GM18909 (cell line): ENCODE data around the gene AQP2.

ENCODE experiments used
- ATAC-seq: cut with Tn5 transposase; IDR thresholded peaks from one replicate; pipeline ENCODE4 v1.9.1; 2021; ENCODE audit warnings: mild to moderate bottlenecking; ENCODE audit not compliant: unreplicated experiment, poor library complexity

Gene AQP2

GRCh38 chr12:49917788-49918173 is 32.8 kb upstream of the AQP2 start:
- ATAC-seq, result no peak

DNA sequence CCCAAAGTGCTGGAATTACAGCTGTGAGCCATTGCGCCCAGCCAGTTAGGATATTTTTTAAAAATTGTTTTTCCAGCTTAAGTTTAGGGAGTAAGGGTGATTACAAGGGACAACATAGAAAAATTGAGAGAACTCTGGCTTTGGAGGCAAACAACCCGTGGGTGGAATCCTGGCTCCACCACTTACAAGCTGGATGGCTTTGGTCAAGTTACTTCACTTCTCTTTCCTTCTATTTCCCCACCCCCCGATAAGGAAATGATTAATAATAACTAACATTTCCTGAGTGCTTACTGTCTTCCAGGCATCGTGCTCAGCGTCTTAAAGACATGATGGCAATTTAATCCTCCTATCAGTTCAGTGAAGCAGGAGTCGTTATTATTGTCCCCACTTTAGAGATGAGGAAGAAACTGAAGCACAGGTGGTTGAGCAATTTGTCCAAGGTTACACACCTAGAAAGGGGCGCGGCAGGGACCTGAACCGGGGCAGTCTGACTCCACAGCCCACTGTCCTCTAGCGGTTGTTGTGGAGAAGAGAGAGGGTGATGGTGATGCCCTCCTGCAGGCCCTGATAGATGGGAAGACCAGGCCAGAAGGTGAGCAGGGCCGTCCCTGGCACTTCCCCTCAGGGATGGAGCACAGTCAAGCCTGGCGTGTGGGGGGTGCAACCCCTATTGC is 30.2 kb upstream of the AQP2 start:
- no peak for ATAC-seq

GRCh38 chr12:49920915-49921286 is 29.6 kb upstream of the AQP2 start:
- ATAC-seq, result no peak

GRCh38 chr12:49921299-49921698 is 29.2 kb upstream of the AQP2 start:
- ATAC-seq, result no peak

- ATAC-seq, result no peak
Measured at GRCh38 chr12:49921936-49922335, 28.6 kb upstream of the AQP2 start.

GRCh38 chr12:49922349-49923034 is 28.0 kb upstream of the AQP2 start:
- no peak for ATAC-seq

DNA sequence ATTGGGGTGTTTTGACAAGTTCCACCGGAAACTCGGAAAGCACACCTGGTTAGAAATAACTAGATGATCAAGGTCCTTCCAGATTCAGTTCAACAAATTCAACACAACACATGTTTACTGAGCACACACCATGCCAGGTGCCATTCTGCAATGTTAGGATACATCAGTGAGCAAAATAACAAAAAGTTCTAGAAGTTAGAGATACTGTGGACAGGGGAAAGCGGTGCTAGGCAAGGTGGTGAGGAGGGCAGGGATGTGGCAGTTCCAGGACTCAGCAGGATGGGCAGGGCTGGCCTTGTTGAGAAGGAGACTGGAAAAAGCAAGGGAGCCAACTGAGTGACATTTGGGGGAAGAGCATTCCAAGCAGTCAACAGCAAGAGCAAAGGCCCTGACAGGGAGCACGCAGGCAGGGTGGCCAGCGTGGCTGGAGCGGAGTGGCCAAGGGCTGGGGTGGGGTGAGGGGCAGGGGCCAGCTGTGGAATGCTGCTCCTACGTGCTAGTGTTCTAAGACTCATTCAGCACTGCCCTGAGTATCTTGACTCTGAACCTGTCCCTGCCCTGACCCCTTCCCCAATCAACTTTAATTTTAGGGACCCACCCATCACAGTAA is 27.4 kb upstream of the AQP2 start:
- ATAC-seq, result no peak

- ATAC-seq, result no peak
Measured at GRCh38 chr12:49923880-49924556, 26.5 kb upstream of the AQP2 start.

GRCh38 chr12:49924628-49925246 is 25.8 kb upstream of the AQP2 start:
- no peak for ATAC-seq

DNA sequence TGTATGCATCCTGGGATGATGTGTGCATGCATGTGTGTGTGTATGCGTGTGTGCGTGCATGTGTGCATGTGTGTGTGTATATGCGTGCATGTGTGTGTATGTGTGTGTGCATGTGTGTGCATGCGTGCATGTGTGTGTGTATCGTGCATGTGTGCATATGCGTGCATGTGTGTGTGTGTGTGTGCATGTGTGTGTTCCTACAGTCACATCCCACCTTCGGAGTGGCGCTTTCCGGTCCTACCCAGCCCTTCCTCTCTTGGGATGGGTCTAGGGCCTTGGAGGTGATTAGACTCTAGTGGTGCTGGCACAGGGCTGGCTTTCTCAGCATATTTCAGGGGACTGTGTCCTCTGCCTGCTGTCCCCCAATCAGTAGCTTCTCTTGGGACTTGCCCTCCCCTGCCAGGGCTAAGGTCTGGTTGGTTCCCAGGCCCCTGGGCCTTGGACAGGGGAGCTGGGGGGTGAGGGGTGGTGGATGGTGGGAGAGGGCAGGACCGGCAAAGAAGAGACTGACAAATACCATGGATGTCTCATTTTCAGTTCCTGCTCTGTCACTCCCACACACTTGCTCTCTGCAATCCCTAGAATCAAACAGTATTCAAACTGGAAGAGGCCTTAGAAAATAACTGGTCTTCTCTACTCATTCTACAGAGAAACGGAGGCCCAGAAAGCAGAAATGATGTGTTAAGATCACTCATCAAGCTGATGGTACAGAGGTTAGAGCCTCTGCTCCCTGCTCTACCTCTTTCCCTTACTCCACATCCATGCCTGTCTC is 24.9 kb upstream of the AQP2 start:
- ATAC-seq, result no peak

- no peak for ATAC-seq
Measured at GRCh38 chr12:49928471-49928870, 22.1 kb upstream of the AQP2 start.

GRCh38 chr12:49929581-49929980 is 21.0 kb upstream of the AQP2 start:
- no peak for ATAC-seq

- ATAC-seq, result no peak
Measured at GRCh38 chr12:49930515-49931288, 19.8 kb upstream of the AQP2 start.

- no peak for ATAC-seq
Measured at GRCh38 chr12:49932023-49932422, 18.5 kb upstream of the AQP2 start.

GRCh38 chr12:49932533-49933130 is 17.9 kb upstream of the AQP2 start:
- no peak for ATAC-seq

DNA sequence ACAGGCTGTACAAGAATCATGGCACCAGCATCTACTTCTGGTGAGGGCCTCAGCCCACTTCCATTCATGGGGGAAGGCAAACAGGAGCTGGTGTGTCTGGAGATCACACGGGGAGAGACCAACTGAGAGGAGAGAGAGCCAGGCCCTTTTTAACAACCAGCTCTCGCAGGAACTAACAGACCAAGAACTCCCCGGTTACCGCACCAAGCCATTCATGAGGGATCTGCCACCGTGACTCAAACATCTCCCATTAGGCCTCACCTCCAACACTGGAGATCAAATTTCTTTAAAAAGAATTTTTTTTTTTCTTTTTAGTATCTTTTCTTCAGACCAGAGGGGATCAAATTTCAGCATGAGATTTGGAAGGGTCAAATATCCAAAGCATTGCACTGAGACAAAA is 16.7 kb upstream of the AQP2 start:
- no peak for ATAC-seq

GRCh38 chr12:49934505-49934904 is 16.0 kb upstream of the AQP2 start:
- ATAC-seq, result no peak

DNA sequence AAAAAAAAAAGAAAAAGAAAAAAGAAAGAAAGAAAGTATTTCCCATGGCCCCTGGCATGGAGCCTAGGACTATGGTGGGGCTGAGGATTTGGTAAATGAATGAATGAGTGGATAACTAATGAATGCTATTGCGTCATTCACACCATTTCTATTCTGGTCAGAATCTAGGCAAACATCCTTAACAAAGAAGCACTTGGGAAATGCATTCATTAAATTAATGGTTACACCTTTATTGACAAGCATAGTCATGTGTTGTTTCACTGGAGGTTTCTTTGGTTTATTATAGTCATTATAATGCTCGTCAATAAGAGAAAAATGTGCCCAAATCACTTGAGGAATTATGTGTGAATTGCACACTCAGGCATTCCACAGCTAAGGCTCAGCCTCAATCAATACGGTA is 13.6 kb upstream of the AQP2 start:
- no peak for ATAC-seq
